ENCODE results near the gene MCEMP1. TPM values are rescaled to one million over a fixed set of nuclear protein-coding genes. Genes with fewer than 3 reads are reported as not detected.

MCEMP1 gene
- total and polyA plus RNA-seq, 2 of the 13 experiments (the other 11 are each of a cell fraction or from before 2014, with no cell fraction given): not detected

- Histone ChIP-seq H3K4me2 (ENCODE audit: low read depth, low read length) (no peak overlapping the region), H3K27me3 (ENCODE audit: control insufficient read depth in 1 of 2, insufficient read depth in 2 of 2, low read length in 2 of 2) (peaks cover 0 to 6% of the 10 kb centered on the region in 2 experiments; a peak in 2 of 5 replicates), H3K9me3 (ENCODE audit: low read length) (no peaks in the 10 kb centered on the region), H3K79me2 (ENCODE audit: insufficient read depth, low read length) (no peaks in the 10 kb centered on the region), H3K36me3 (replicated peaks in 1 of 2; ENCODE audit: control insufficient read depth in 1 of 2, insufficient read depth in 2 of 2, low read length in 2 of 2) (no peaks in the 10 kb centered on the region), H3K9ac (ENCODE audit: insufficient read depth, low read depth, low read length) (no peak overlapping the region), H4K20me1 (ENCODE audit: insufficient read depth, low read length) (no peaks in the 10 kb centered on the region), H2AFZ (ENCODE audit: low read length) (no peak overlapping the region), H3K27ac (ENCODE audit: extremely low read length, insufficient read depth, low read length) (no peak overlapping the region), H3K4me1 (ENCODE audit: insufficient read depth, low read length) (no peaks in the 10 kb centered on the region), H3K4me3 (replicated peaks in 1 of 3; ENCODE audit: insufficient read depth in 1 of 3, low read depth in 2 of 3, low read length in 3 of 3) (no peak overlapping the region)
- ATAC-seq: no peak
- CTCF ChIA-PET (ENCODE audit: low intra/inter-chr PET ratio, low total read pairs): no interaction called here
- WGBS (ENCODE audit: low lambda C conversion rate): 62% methylated on average over 5 of the region's 7 CpGs
- DNase-seq (ENCODE audit: low spot score): no peak
- no TSS peak for BruUV-seq (replicated peaks)
- no peak for TF ChIP-seq ZNF205 (CRISPR knock-in tag; IDR thresholded peaks at IDR 0.05)
- no peak for TF ChIP-seq TBX2 (CRISPR knock-in tag; IDR thresholded peaks at IDR 0.05; ENCODE audit: borderline replicate concordance)
- no peak for TF ChIP-seq EED (CRISPR knock-in tag; IDR thresholded peaks at IDR 0.05)
- TF ChIP-seq FLYWCH1 (CRISPR knock-in tag; IDR thresholded peaks at IDR 0.05): no peak
- no peak for TF ChIP-seq ELF3 (CRISPR knock-in tag; IDR thresholded peaks at IDR 0.05)
- intact Hi-C loops (cut with micrococcal nuclease; ENCODE audit: unreplicated experiment): no loop called here
- FAIRE-seq: no peak
- in situ Hi-C loops (cut with HindIII; ENCODE audit: extremely low pct_ligation_motif_present, low pct_unique_long_range_greater_than_20kb): no loop called here
- POLR2A ChIA-PET: no interaction called here
These were observed 13.2 kb upstream of the MCEMP1 start for GRCh38 chr19:7663706-7664105.

- DNase-seq (ENCODE audit: low spot score) (no peak), FAIRE-seq (no peak), ATAC-seq (no peak)
- no peaks in the 10 kb centered on the region for H3K79me2 ChIP-seq (ENCODE audit: insufficient read depth, low read length)
- H3K4me2 ChIP-seq (ENCODE audit: low read depth, low read length): no peak overlapping the region
- no peak overlapping the region for H3K4me3 ChIP-seq (replicated peaks in 1 of 3; ENCODE audit: insufficient read depth in 1 of 3, low read depth in 2 of 3, low read length in 3 of 3)
- intact Hi-C loops (cut with micrococcal nuclease; ENCODE audit: unreplicated experiment) (no loop called here), in situ Hi-C loops (cut with HindIII; ENCODE audit: extremely low pct_ligation_motif_present, low pct_unique_long_range_greater_than_20kb) (no loop called here)
- 21% methylated on average over 4 of the region's 4 CpGs for WGBS (ENCODE audit: low lambda C conversion rate)
- BruUV-seq (replicated peaks): no TSS peak
- no peak overlapping the region for H2AFZ ChIP-seq (ENCODE audit: low read length)
- no peaks in the 10 kb centered on the region for H4K20me1 ChIP-seq (ENCODE audit: insufficient read depth, low read length)
- TF ChIP-seq ZNF747 (CRISPR knock-in tag; IDR thresholded peaks at IDR 0.05; ENCODE audit: borderline replicate concordance): no peak
- no peak overlapping the region for H3K27ac ChIP-seq (ENCODE audit: extremely low read length, insufficient read depth, low read length)
- H3K9me3 ChIP-seq (ENCODE audit: low read length): no peaks in the 10 kb centered on the region
- H3K9ac ChIP-seq (ENCODE audit: insufficient read depth, low read depth, low read length): no peak overlapping the region
- no peaks in the 10 kb centered on the region for H3K4me1 ChIP-seq (ENCODE audit: insufficient read depth, low read length)
- no peaks in the 10 kb centered on the region for H3K36me3 ChIP-seq (replicated peaks in 1 of 2; ENCODE audit: control insufficient read depth in 1 of 2, insufficient read depth in 2 of 2, low read length in 2 of 2)
- ChIA-PET CTCF (ENCODE audit: low intra/inter-chr PET ratio, low total read pairs) (no interaction called here), POLR2A (no interaction called here)
- H3K27me3 ChIP-seq (ENCODE audit: control insufficient read depth in 1 of 2, insufficient read depth in 2 of 2, low read length in 2 of 2): peaks cover 0 to 14% of the 10 kb centered on the region in 2 experiments; a peak in 2 of 5 replicates
These were observed 11.8 kb upstream of the MCEMP1 start for GRCh38 chr19:7665076-7665475.

Measured in HepG2 (cell line).